Head of caudate nucleus (tissue), 42 donors: ENCODE measurements around the gene SV2B.

Experiments used
- DNase-seq, 42 donors: peaks; one replicate each; pipeline versions ENCODE4 v3.0.0 to v3.0.0-alpha.2; 2020 to 2021; ENCODE audit warnings: mixed read lengths in 7 of 42
- intact Hi-C: fragments of 100-400 bp; cut with DNase I; formaldehyde crosslinking; loops from one replicate; pipeline ENCODE4 v1.15.0; 2022

Gene SV2B

GRCh38 chr15:91252322-91252721 lies 152.3 kb downstream of the SV2B start:
- DNase-seq, result no peak
- intact Hi-C loops, result no loop called here

GRCh38 chr15:91252756-91253155 lies 152.7 kb downstream of the SV2B start:
- intact Hi-C loops, result no loop called here
- no peak for DNase-seq

GRCh38 chr15:91253605-91254004 lies 153.5 kb downstream of the SV2B start:
- DNase-seq, result no peak
- intact Hi-C loops, result no loop called here

- intact Hi-C loops, result no loop called here
- DNase-seq, result no peak
Measured at GRCh38 chr15:91254766-91255165, 154.7 kb downstream of the SV2B start.

- intact Hi-C loops, result no loop called here
- DNase-seq, result no peak
Measured at GRCh38 chr15:91255670-91256192, 155.7 kb downstream of the SV2B start.

GRCh38 chr15:91257746-91258414 lies 157.8 kb downstream of the SV2B start:
- intact Hi-C loops, result no loop called here
- peak in 26 of 42 donors; percentile 10 to 77 (median 46) for DNase-seq

GRCh38 chr15:91258415-91258759 lies 158.3 kb downstream of the SV2B start:
- intact Hi-C loops, result no loop called here
- DNase-seq, result no peak

GRCh38 chr15:91259077-91259476 lies 159.0 kb downstream of the SV2B start:
- intact Hi-C loops, result no loop called here
- no peak for DNase-seq

- no peak for DNase-seq
- intact Hi-C loops, result no loop called here
Measured at GRCh38 chr15:91261345-91261744, 161.3 kb downstream of the SV2B start.

- DNase-seq, result peak; percentile 12 to 76 (median 40)
- intact Hi-C loops, result no loop called here
Measured at GRCh38 chr15:91263632-91264531, 163.8 kb downstream of the SV2B start.

- no peak for DNase-seq
- intact Hi-C loops, result no loop called here
Measured at GRCh38 chr15:91264651-91265351, 164.7 kb downstream of the SV2B start.

- intact Hi-C loops, result no loop called here
- no peak for DNase-seq
Measured at GRCh38 chr15:91265416-91265940, 165.4 kb downstream of the SV2B start.

- intact Hi-C loops, result no loop called here
Measured at GRCh38 chr15:91268510-91268909, 168.5 kb downstream of the SV2B start.

GRCh38 chr15:91270747-91271146 lies 170.7 kb downstream of the SV2B start:
- no peak for DNase-seq
- intact Hi-C loops, result loop anchor here (2.0 to 5.0 kb wide), 2 partner anchors 216 to 313 kb away; no protein-coding TSS in a partner anchor

More at GRCh38 chr15:91268510-91268909, 168.5 kb downstream of the SV2B start:
- no peak for DNase-seq

- DNase-seq, result peak; percentile 18 to 89 (median 68)
- intact Hi-C loops, result loop anchor here (2.0 to 5.0 kb wide), 2 partner anchors 217 to 314 kb away; no protein-coding TSS in a partner anchor
Measured at GRCh38 chr15:91271565-91272153, 171.6 kb downstream of the SV2B start.

GRCh38 chr15:91275844-91276243 lies 175.8 kb downstream of the SV2B start:
- no peak for DNase-seq
- intact Hi-C loops, result no loop called here

- intact Hi-C loops, result no loop called here
Measured at GRCh38 chr15:91278951-91279350, 178.9 kb downstream of the SV2B start.

GRCh38 chr15:91279486-91279885 lies 179.4 kb downstream of the SV2B start:
- no peak for DNase-seq
- intact Hi-C loops, result no loop called here

More at GRCh38 chr15:91278951-91279350, 178.9 kb downstream of the SV2B start:
- DNase-seq, result no peak

GRCh38 chr15:91281947-91282346 lies 181.9 kb downstream of the SV2B start:
- intact Hi-C loops, result no loop called here
- no peak for DNase-seq
